GM12865 (cell line): ENCODE data around the gene BLM.
"Not testable (repeated sequence)": the region's sequence is repeated elsewhere in the genome, so short reads cannot be mapped to it uniquely, and the experiment has no call there.

Source experiments
- DNase-seq: peaks from one replicate; pipeline ENCODE4 v3.0.0; 2010; ENCODE audit warnings: low read depth
- H3K4me3 ChIP-seq: 2 replicates; pipeline ENCODE4 v1.5.1; 2011; ENCODE audit warnings: mild to moderate bottlenecking, low read depth, low read length, control low read depth
- CTCF ChIP-seq: IDR thresholded peaks from 2 replicates; pipeline ENCODE4 v1.5.1; 2011; ENCODE audit warnings: low read length, control low read depth, low read depth, inconsistent platforms; ENCODE audit not compliant: insufficient read depth; ENCODE audit errors: missing control alignments

Gene BLM

GRCh38 chr15:90685591-90686434 is 31.3 kb upstream of the BLM start:
- peak; percentile 76 for DNase-seq
- peak overlapping the region; percentile 30 for H3K4me3 ChIP-seq
- no peak for TF ChIP-seq CTCF

GRCh38 chr15:90686435-90687218 is 30.5 kb upstream of the BLM start:
- H3K4me3 ChIP-seq, result peak overlapping the region; percentile 30
- peak; percentile 95 for DNase-seq
- no peak for TF ChIP-seq CTCF

GRCh38 chr15:90689326-90689961 is 27.7 kb upstream of the BLM start:
- H3K4me3 ChIP-seq, DNase-seq: not testable (repeated sequence)

- TF ChIP-seq CTCF, result no peak
- DNase-seq, result no peak
- H3K4me3 ChIP-seq, result no peak overlapping the region
Measured at GRCh38 chr15:90690585-90690984, 26.6 kb upstream of the BLM start.

GRCh38 chr15:90691369-90691768 is 25.8 kb upstream of the BLM start:
- H3K4me3 ChIP-seq, result no peak overlapping the region
- no peak for DNase-seq
- TF ChIP-seq CTCF, result no peak

- TF ChIP-seq CTCF, result no peak
Measured at GRCh38 chr15:90691982-90692773, 25.0 kb upstream of the BLM start.

More at GRCh38 chr15:90691982-90692773, 25.0 kb upstream of the BLM start:
- H3K4me3 ChIP-seq, result no peak overlapping the region; the same call in 1 of the 2 replicates
- peak; percentile 94 for DNase-seq
